Stimulated activated CD8-positive, alpha-beta memory T cell treated with anti-CD3 and anti-CD28 coated beads, Interleukin-4, amount 100 ng/mL, for 24 hours (primary cell): ENCODE data around the gene USP49.
"Not testable (repeated sequence)": the region's sequence is repeated elsewhere in the genome, so short reads cannot be mapped to it uniquely, and the experiment has no call there.

Experiments
- DNase-seq: peaks from one replicate; pipeline ENCODE4 v3.0.0-alpha.2; 2020; ENCODE audit warnings: low read depth

Gene USP49

DNA sequence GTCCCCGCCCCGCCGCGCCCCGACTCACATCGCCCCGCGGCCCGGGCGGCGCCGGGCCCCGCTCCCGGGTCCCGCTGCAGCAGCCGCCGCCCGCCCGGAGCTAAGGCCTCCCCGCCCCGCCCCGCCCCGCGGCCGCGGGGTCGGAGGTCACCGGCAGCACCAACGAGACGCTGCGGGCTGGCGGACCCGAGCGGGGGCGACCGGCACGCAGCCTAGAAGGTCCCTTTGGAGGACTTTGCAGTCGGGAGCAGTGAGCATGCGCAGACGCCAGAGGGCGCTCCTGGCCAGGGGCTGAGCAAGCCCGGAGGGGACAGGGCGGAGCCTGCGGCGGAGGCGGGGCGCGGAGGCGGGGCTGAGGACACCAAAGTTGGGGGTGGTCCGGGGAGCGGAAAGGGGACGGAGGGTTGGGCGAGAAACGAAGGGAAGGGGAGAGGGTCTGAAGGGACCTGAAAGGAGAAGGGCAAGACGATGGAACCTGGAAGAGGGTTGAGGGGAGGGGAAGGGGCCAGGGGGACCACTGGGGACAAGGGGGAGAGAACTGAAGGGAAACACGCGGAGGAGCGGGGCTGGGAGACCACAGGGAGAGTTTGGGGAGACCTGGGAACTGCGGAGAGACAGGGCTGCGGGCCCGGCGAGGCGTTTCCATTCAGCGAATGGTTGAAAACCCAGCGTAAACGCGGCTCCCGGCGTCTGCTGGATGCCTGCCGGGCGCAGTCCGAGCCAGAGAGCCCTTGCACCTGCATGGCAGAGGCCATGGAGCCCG, 115.2 kb downstream of the USP49 start, which contains the start of gene FRS3:
FRS3 (minus strand) TSS at position 113 of the 763 bp plus-strand sequence. CDS start 2,913 bp downstream, outside the sequence.
- peak; percentile 99 for DNase-seq

DNA sequence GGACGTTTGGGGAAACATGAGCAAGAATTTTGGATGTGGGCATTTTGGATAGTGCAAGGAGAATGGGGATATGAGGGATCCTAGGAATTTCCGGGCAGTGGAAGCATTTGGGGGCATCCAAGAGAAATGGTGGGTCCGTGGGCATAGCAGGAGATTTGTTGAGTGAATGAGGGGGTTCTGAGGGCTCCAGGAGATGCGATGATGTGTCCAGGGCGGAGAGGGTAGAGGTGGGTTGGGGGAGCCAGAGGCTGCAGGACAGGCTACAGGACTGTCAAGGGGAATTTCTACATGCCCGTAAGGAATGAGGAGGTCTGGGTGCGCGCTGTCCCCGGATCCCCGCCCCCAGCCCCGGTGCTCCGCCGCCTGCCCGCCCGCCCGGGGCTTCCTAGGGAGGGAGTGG, 115.8 kb downstream of the USP49 start:
- DNase-seq: no peak

DNA sequence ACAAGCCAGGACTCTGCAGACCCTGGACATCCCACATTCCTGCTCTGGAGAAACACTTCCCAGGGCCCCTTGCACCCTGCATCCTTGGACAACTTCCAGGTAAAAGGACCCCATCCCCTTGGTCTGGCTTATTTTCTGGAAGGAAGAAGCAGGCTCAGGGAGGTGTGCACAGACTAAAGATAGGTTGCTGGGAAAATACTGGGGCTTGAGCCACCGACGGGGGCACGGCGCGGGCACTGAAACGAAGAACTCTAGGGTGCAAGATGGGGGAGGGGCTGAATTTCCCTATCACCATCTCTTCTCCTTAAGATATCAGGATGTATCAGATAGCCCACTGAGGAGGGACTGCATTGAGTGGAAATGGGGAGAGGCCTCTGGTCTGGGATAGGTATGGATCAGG, 116.3 kb downstream of the USP49 start:
- no peak for DNase-seq

- DNase-seq: no peak
Observed at GRCh38 chr6:41777551-41778285, 117.5 kb downstream of the USP49 start.

DNA sequence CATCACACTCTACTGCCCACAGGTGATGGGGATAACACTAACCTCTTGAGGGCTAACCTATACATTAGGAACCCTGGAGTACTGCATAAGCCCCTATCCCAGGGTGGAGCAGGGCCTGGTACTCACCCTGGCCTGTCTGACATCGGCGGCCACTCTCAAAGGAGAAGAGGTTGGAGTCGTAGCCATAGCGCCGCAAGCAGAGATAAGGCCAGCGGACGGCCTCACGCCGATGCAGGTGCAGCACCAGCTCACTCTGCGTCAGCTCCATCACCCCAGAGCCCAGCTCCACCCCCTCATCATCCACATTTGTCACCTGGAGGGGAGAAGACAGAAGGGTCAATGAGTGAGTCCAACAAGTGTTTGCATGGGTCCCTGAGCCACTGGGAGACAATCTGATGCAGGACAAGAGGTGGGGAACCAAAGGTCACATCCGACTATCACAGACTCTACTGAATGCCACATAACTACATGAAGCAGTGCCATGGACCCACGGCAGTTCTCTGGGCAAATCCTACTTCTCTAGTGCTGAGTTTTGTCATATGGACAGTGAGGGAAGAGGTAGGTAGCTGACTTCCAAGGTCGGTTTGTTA, 119.8 kb downstream of the USP49 start:
- DNase-seq: no peak

GRCh38 chr6:41774841-41775240, 120.3 kb downstream of the USP49 start:
- no peak for DNase-seq

- DNase-seq: no peak
Observed at GRCh38 chr6:41771058-41771983, 123.9 kb downstream of the USP49 start.

DNA sequence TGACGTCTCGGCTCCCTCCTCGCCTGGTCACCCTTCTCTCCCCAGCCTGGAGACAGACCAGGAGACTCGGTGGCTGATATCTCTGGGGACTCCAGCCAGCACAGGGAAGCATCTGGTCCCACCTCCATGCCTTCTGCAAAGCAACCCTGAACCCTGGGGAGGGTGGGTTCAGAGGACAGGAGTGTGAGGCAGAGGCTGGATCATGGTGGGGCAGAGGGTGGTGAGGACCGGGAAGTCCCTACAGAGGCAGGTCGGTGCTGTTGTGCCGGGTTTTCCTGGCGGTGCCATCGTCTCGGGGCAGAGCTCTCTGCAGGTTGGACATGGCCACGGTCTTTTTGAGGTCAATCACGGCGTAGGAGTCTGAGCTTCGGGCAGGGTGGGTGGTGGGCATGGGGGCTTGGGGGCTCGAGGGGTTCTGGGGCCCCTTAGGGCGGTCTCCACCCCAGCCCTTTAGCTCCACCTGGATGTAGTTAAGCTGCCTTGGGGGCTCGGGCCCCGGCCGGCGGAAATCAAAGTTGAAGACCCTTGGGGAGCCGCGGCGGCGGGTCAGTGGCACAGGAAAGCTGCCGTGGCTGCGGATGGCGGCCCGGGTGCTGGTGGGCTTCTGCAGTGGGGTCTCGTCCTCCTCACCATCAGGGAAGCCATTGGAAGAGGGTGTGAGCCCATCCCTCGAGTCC, 124.7 kb downstream of the USP49 start:
- no peak for DNase-seq

- no peak for DNase-seq
Observed at GRCh38 chr6:41769376-41769775, 125.8 kb downstream of the USP49 start.

DNA sequence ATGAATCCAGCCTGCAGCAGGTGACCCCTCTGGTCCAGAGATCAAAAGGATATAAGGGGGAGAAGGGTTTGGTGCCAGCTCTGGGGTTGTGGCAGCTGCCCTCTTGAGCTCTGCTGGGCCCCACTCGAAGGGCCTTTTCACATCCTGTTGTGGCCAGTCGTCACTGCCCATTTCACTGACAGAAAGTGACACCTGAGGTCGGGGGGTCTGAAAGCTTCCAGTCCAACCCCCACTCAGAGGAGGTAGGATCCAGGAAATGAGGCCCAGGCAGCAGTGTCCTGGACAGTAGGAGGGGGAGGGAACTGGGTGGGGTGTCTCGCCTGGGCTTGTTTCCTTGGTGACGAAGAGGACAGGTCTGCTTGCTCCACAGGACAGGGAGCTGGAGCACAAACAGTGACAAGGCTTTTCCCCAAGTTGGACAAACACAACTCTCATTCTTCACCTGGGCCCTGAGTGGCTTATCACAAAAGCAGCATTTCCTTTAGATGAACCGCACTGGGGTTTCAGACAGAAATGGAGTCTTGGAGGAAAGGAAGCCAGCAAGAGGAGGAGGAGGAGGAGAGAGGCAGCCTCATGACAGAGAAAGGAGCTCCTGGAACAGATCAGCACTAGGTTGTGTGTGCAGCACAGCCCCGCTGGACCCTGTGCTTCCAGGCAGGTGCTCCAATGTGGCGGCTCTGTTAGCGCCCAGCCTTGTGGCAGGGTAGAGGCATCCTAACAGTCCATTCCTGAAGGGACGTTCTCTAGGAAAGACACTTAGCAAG, 126.4 kb downstream of the USP49 start:
- no peak for DNase-seq

DNA sequence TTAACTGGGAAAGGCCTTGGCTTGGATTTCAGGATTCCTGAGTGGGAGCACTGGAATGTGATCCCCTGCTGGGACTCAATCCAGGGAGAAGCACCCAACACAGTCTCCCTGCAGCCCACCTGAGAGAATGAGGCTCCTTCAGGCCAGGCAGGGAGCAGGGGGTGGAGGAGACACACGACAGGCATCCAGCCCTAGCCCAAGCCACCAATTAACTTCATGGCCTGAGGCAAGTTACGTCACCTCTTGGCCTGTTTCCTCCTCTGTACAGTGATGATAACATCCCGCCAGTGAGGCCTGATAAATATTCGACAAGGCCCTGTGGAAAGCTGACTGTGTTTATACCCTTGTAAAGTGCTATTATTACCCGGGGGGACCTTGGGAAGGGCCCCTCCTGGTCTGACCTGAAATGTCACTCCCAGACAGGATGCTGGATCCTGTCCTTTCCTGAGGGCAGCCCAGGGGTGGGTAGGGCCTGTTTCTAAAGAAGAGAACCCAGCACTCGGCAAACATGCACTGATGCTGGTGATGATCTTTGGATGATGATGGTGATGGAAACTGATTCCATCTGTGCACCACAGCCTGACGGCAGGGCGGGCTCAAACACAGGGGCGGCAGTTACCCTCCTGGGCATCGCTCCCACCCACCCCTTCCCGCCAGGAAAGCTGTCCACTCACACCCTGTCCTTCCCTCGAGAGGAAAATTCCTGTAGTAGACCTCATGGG, 127.9 kb downstream of the USP49 start:
- no peak for DNase-seq

- not testable (repeated sequence) for DNase-seq
Observed at GRCh38 chr6:41766043-41766664, 129.0 kb downstream of the USP49 start.

DNA sequence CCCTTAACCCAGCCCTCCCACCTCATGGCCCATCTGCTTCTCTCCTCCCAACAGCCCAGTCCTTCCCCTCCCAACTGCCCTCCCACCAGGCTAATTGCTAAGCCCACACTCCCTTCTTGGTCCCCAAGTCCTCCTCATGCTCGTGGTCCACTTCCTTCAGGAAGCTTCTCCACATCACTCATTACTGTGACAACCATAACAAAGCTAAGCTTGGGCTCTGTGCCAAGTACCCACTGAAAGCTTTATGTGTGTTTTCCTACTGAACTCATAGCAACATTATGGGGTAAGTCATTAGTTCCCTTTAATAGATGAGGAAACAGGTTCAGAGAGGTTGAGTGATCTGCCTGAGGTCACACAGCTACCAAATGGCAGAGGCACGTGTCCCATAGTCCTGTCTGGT, 131.7 kb downstream of the USP49 start:
- no peak for DNase-seq

DNA sequence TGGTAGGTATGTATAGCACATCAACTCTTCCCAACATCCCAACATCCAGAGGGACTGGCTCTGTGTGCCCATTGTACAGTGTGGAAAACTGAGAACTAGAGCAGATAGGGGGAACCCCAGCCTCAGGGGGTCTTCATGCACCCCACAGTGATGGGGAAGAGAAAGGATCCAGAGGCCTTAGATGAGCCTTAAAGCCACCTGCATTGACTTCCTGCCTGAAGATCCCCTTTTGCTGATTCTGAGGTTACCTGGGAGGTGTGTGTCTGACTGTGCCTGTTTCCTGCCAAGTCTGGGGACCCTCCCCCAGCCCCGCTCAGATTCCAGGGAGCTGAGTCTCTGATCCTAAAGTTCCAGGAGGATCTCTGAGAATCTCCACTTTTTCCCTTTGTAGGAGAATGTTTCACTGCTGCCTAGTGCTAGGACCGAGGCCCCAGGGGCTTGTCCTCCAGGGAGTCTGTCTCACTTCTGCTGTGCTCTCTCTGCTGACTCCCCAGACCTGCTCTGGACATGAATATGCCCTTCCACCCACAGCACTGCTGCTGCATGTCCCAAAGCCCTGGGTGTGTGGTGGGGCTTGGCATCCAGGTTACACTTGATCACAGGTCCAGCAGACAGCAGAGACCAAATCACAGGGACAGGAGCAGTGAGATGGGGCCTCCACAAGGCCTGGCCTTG, 135.1 kb downstream of the USP49 start:
- DNase-seq: no peak

GRCh38 chr6:41759106-41759904, 135.9 kb downstream of the USP49 start:
- DNase-seq: no peak

DNA sequence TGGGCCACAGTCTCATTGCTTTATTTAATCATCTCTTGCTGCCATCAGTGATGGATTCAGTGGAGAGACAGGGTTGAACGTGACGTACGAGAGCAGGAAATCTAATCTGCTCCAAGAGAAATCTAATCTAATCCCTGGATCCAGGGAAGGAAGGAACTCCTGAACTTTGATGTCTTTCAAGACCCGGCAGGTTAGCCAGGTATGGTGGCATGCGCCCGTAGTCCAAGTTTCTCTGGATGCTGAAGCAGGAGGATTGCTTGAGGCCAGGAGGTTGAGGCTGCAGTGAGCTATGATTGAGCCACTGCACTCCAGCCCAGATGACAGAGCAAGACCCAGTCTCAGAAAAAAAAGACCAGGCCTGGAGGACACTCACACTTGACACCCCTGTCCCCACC, 136.5 kb downstream of the USP49 start:
- no peak for DNase-seq

GRCh38 chr6:41757931-41758640, 137.1 kb downstream of the USP49 start:
- DNase-seq: no peak
